Cardiac muscle cell (in vitro differentiated cells and primary cell): ENCODE results near the gene PCSK5. TPM values are rescaled to one million over a fixed set of nuclear protein-coding genes. Genes with fewer than 3 reads are reported as not detected.
"Not testable (repeated sequence)": the region's sequence is repeated elsewhere in the genome, so short reads cannot be mapped to it uniquely, and the experiment has no call there.

Experiments used
- DNase-seq, 2 donors: peaks; one replicate each; pipeline versions ENCODE4 v3.0.0 to v3.0.0-alpha.2; 2010 to 2017; ENCODE audit warnings: low read depth in 1 of 2, low spot score in 1 of 2
- H3K27ac ChIP-seq: fragments of 200-600 bp; sonication (generic); 2 replicates; pipeline ENCODE4 v1.5.1; 2016
- H3K27me3 ChIP-seq: fragments of 200-600 bp; sonication (generic); 2 replicates; pipeline ENCODE4 v1.6.0; 2016; ENCODE audit warnings: control low read depth
- H3K36me3 ChIP-seq: fragments of 200-600 bp; sonication (generic); 2 replicates; pipeline ENCODE4 v1.5.1; 2016; ENCODE audit warnings: control low read depth
- H3K4me1 ChIP-seq: fragments of 200-600 bp; sonication (generic); 2 replicates; pipeline ENCODE4 v1.8.1; 2017; ENCODE audit warnings: low read depth, mild to moderate bottlenecking, mixed run types
- H3K4me3 ChIP-seq: fragments of 200-600 bp; sonication (generic); 2 replicates; pipeline ENCODE4 v1.5.1; 2016; ENCODE audit warnings: mild to moderate bottlenecking
- H3K9me3 ChIP-seq: fragments of 200-600 bp; sonication (generic); 2 replicates; pipeline ENCODE4 v1.5.1; 2017; ENCODE audit warnings: low read depth, mild to moderate bottlenecking, control low read depth
- polyA plus RNA-seq: library from polyadenylated mRNA; unstranded; fragments of >200 nt; fragmentation: Nextera tagmentation; extraction: Ambion mirVana; gene quantifications from 2 replicates; pipeline ENCODE4 v1.2.1, GENCODE V29; 2016
- total RNA-seq: library from RNA; depleted of rRNA; stranded (reverse); fragments of >200 nt; gene quantifications from 2 replicates; pipeline ENCODE4 v1.2.3, GENCODE V29; 2016
- TF ChIP-seq, protein P1 (sequence below): IDR thresholded peaks from 2 replicates; pipeline ENCODE4 v1.5.1; 2012; ENCODE audit warnings: low read depth, mild to moderate bottlenecking, low read length

The PCSK5 gene
- total and polyA plus RNA-seq, 2 experiments from 2014 or later = 6.8 to 9.6 TPM

- H3K9me3 ChIP-seq = no peaks in the 10 kb centered on the region
- H3K4me3 ChIP-seq = no peak overlapping the region
- H3K36me3 ChIP-seq = no peaks in the 10 kb centered on the region
- H3K4me1 ChIP-seq = no peaks in the 10 kb centered on the region
- no peak for DNase-seq
- no peaks in the 10 kb centered on the region for H3K27me3 ChIP-seq
- H3K27ac ChIP-seq = no peak overlapping the region
- TF ChIP-seq, protein P1, sequence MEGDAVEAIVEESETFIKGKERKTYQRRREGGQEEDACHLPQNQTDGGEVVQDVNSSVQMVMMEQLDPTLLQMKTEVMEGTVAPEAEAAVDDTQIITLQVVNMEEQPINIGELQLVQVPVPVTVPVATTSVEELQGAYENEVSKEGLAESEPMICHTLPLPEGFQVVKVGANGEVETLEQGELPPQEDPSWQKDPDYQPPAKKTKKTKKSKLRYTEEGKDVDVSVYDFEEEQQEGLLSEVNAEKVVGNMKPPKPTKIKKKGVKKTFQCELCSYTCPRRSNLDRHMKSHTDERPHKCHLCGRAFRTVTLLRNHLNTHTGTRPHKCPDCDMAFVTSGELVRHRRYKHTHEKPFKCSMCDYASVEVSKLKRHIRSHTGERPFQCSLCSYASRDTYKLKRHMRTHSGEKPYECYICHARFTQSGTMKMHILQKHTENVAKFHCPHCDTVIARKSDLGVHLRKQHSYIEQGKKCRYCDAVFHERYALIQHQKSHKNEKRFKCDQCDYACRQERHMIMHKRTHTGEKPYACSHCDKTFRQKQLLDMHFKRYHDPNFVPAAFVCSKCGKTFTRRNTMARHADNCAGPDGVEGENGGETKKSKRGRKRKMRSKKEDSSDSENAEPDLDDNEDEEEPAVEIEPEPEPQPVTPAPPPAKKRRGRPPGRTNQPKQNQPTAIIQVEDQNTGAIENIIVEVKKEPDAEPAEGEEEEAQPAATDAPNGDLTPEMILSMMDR = no peak
These were observed 71.7 kb downstream of the PCSK5 start for GRCh38 chr9:75962013-75962661.

GRCh38 chr9:75962662-75963036 is 72.2 kb downstream of the PCSK5 start:
- TF ChIP-seq, protein P1 = no peak

DNA sequence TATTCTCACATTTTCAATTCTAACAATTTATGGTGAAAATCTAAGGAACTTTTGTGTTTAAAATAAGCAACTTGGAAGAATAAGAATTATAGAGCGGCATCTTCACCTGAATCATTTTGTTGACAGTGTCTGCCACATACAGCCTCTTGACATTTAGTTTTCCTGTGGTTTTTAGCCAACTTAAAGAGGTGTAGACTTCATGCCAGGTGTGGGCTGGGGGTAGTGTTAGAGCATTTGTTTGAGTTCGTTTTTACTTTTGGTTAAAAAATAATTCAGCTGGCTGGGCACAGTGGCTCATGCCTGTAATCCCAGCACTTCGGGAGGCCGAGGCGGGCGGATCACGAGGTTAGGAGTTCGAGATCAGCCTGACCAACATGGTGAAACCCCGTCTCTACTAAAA is 72.8 kb downstream of the PCSK5 start:
- H3K27ac ChIP-seq, H3K9me3 ChIP-seq, H3K27me3 ChIP-seq, H3K36me3 ChIP-seq, H3K4me1 ChIP-seq, H3K4me3 ChIP-seq, DNase-seq: not testable (repeated sequence)

More at GRCh38 chr9:75962662-75963036, 72.2 kb downstream of the PCSK5 start:
- Histone ChIP-seq H3K27me3 (no peaks in the 10 kb centered on the region), H3K4me3 (no peak overlapping the region), H3K4me1 (no peaks in the 10 kb centered on the region), H3K9me3 (no peaks in the 10 kb centered on the region), H3K36me3 (no peaks in the 10 kb centered on the region), H3K27ac (no peak overlapping the region)
- no peak for DNase-seq

DNA sequence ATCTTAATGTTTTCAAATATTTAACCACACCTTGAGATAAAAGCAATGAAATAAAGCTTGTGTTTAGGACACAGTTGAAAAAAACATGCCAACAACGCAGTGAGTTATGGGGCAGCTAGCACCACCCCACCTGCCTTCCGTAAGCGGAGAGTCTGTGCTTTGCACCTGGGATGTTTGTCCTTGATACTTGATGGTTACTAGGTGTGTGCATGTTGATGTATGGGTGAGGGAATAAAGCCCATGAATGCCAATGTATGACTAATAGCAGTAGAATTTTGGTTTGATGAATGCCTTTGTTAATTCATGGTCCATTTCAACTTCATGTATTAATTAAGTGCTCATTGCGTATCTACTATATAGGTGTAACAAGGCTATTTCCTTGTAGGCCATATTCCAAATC is 74.0 kb downstream of the PCSK5 start:
- DNase-seq = no peak
- H3K9me3 ChIP-seq = no peaks in the 10 kb centered on the region

DNA sequence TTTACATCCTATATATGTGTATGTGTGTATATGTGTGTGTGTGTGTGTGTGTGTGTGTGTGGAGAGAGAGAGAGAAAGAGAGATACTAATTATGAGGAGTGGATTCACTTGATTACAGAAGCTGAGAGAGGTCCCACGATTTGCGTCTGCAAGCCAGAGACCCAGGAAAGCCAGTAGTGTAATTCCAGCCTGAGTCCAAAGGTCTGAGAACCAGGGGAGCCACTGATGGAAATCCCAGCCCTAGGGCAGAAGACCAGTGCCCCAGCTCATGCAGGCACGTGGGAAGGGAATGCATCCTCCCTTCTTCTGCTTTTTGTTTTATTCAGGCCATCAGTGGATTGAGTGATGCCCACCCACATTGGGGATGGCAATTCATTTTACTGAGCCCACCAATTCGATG is 74.8 kb downstream of the PCSK5 start:
- no peak overlapping the region for H3K4me3 ChIP-seq
- no peaks in the 10 kb centered on the region for H3K36me3 ChIP-seq
- H3K27me3 ChIP-seq = no peaks in the 10 kb centered on the region
- TF ChIP-seq, protein P1 = no peak
- DNase-seq = no peak
- H3K9me3 ChIP-seq = no peaks in the 10 kb centered on the region
- H3K4me1 ChIP-seq = no peaks in the 10 kb centered on the region
- H3K27ac ChIP-seq = no peak overlapping the region

More for the DNA sequence above, 74.0 kb downstream of the PCSK5 start:
- Histone ChIP-seq H3K4me3 (no peak overlapping the region), H3K36me3 (no peaks in the 10 kb centered on the region), H3K27ac (no peak overlapping the region), H3K4me1 (no peaks in the 10 kb centered on the region), H3K27me3 (no peaks in the 10 kb centered on the region)
- TF ChIP-seq, protein P1 = no peak

GRCh38 chr9:75967556-75967955 is 77.1 kb downstream of the PCSK5 start:
- TF ChIP-seq, protein P1 = no peak
- Histone ChIP-seq H3K27me3 (no peaks in the 10 kb centered on the region), H3K36me3 (no peaks in the 10 kb centered on the region), H3K27ac (no peak overlapping the region), H3K4me1 (no peaks in the 10 kb centered on the region), H3K4me3 (no peak overlapping the region), H3K9me3 (no peaks in the 10 kb centered on the region)
- DNase-seq = no peak
